ENCODE results near the gene CCL1.
"Not testable (repeated sequence)": the region's sequence is repeated elsewhere in the genome, so short reads cannot be mapped to it uniquely, and the experiment has no call there.

The CCL1 gene

DNA sequence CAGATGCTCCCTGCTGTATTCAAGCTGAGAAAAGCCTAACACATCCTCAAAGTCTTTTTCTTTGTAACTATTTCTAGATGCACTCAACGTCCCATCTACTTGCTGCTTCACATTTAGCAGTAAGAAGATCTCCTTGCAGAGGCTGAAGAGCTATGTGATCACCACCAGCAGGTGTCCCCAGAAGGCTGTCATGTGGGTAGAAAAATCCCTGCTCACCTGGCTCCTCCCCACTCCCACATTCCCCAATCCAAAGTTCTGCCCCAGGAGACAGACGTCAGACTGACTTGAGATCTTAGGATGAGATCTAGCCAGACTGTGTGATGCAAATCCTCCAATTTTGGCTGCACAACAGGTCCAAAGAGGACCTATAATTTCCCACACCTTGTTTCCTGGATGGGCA, 5.6 kb downstream of the CCL1 start:
- no peak for DNase-seq

DNA sequence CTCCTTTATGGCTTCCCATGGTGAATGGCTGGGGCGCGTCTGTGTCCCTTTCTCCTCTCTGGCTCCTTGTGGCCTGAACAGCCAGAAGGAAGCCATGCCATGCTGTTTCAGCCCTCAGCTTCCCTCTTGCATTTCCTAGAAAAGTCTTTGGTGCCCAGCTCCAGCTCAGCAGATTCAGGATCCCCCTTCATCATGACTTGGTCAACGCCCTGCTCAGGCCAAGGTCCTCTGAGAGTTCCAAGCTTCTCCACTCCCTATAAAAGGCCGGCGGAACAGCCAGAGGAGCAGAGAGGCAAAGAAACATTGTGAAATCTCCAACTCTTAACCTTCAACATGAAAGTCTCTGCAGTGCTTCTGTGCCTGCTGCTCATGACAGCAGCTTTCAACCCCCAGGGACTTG, 6.8 kb downstream of the CCL1 start, which contains the start of gene CCL13:
CCL13 (plus strand) TSS at position 287 of the 400 bp plus-strand sequence; CDS start at position 334, 47 bp downstream.
- no peak for DNase-seq

- DNase-seq: no peak
These were observed 8.4 kb downstream of the CCL1 start for GRCh38 chr17:34354637-34355036.

GRCh38 chr17:34352191-34352590, 10.8 kb downstream of the CCL1 start:
- DNase-seq: no peak

GRCh38 chr17:34351096-34351495, 11.9 kb downstream of the CCL1 start:
- DNase-seq: no peak

DNA sequence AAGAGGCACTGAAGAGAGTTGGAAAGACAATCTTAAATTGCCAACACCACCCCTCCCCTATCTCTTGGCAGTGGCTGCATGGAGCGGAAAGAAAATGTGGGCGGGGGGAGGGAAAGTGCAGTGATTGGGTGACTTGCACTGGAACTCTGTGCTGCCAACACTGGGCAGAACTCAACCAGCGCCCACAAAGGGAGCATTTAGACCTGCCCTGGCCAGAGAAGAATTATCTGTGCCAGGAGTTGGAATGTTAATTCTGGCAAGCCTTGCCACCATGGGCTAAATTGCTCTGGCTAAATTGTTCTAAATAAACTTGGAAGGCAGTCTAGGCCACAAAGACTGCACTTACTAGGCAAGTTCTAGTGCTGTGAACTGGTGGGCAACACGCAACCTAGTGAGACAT, 13.3 kb downstream of the CCL1 start:
- no peak for DNase-seq

GRCh38 chr17:34347063-34347462, 16.0 kb downstream of the CCL1 start:
- DNase-seq: no peak

DNA sequence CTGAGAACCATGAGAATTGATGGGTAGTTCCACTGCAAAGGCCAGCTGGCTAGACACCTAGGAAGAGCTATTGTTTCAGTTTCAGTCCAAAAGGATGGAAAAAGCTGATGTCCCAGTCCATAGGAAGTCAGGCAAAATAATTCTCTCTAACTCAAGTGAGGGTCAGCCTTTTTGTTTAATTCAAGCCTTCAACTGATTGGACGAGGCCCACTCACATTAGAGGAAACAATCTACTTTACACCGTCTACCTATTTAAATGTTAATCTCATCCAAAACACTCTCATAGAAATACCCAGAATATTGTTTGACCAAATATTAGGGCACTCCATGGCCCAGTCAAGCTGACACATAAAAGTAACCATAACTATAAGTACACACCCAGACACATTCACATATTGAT, 21.1 kb downstream of the CCL1 start:
- DNase-seq: no peak

GRCh38 chr17:34339138-34339770, 23.8 kb downstream of the CCL1 start:
- DNase-seq: no peak

DNA sequence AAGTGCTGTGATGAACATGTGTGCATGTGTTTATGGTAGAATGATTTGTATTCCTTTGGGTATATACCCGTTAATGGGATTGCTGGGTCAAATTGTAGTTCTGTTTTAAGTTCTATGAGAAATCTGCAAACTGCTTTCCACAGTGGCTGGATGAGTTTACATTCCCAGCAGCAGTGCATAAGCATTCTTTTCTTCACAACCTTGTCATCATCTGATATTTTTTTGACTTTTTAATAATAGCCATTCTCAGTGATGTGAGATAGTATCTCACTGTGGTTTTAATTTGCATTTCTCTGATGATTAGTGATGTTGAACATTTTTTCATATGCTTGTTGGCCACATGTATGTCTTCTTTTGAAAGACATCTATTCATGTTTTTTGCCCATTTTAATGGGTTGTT, 25.3 kb downstream of the CCL1 start:
- DNase-seq: no peak

DNA sequence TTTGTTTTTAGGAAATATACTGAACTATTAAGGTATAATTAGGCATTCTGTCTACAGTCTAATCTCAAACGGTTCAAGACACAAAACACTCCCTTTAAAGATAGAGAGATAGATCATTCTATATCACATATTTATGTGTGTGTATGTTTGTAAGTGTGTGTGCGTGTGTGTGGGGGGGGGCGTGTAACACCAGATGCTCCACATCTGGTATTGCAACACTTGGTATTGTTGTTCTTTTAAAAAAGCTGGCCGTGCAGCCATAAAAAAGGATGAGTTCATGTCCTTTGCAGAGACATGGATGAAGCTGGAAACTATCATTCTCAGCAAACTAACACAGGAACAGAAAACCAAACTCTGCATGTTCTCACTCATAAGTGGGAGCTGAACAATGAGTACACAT, 35.5 kb downstream of the CCL1 start:
- DNase-seq: not testable (repeated sequence)

GRCh38 chr17:34321964-34322363, 41.1 kb downstream of the CCL1 start:
- no peak for DNase-seq

- no peak for DNase-seq
These were observed 44.0 kb downstream of the CCL1 start, which contains the start of gene CCL8 for GRCh38 chr17:34319039-34319483. Gene CCL8 (plus strand): TSS chr17:34319435. CDS start chr17:34319502, 67 bp downstream.

DNA sequence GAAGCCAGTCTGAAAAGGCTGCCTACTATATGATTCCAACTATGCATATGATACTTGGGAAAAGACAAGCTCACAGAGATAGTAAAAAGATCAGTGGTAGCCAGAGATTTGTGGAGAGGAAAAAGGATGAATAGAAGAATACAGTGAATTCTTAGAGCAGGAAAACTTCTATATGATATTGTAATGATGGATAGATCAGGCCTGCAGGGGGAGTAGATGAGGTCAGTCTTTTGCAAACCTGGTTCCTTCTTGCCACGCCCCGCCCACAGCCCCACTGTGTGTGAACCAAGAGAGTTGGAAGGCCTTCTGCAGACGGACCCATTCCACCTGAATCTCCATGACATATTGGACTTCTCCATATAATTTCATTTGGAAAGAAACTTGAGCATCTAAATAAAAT, 44.6 kb downstream of the CCL1 start:
- DNase-seq: no peak

GRCh38 chr17:34314279-34314678, 48.8 kb downstream of the CCL1 start:
- no peak for DNase-seq

GRCh38 chr17:34313164-34313563, 49.9 kb downstream of the CCL1 start:
- no peak for DNase-seq

- DNase-seq: no peak
These were observed 51.0 kb downstream of the CCL1 start for GRCh38 chr17:34312080-34312479.

GRCh38 chr17:34311291-34311690, 51.7 kb downstream of the CCL1 start:
- DNase-seq: no peak
